ENCODE results near the gene FCN3. TPM values are rescaled to one million over a fixed set of nuclear protein-coding genes. Genes with fewer than 3 reads are reported as not detected.

The FCN3 gene
- total RNA-seq, 1 experiment from 2014 or later = 0.22 TPM

GRCh38 chr1:27414091-27414490, 39.5 kb upstream of the FCN3 start:
- H3K4me1 ChIP-seq (ENCODE audit: insufficient read depth, low read length) = 0 out of 2 replicates have a peak, but pooled peaks cover 2% of the 10 kb centered on the region
- WGBS (ENCODE audit: extremely low coverage, insufficient read length, low lambda C conversion rate) = no CpG with 5 or more reads among the region's 1 CpG

More at GRCh38 chr1:27414091-27414490, 39.5 kb upstream of the FCN3 start:
- Histone ChIP-seq H3K4ac (ENCODE audit: low read depth, low read length) (no peak overlapping the region), H2BK20ac (ENCODE audit: low read depth, low read length, poor library complexity, severe bottlenecking) (no peak overlapping the region), H3K4me2 (ENCODE audit: insufficient read depth, insufficient read length, low read length) (no peak overlapping the region), H2AK5ac (ENCODE audit: insufficient read length, low read length) (no peak overlapping the region), H3K79me2 (ENCODE audit: insufficient read depth, low read length) (no peaks in the 10 kb centered on the region), H4K5ac (ENCODE audit: insufficient read length, low read depth, low read length) (no peak overlapping the region), H3T11ph (ENCODE audit: low read length) (no peak overlapping the region), H3K27ac (ENCODE audit: insufficient read length, low read depth, low read length) (no peak overlapping the region), H3K56ac (ENCODE audit: insufficient read length, low read depth, low read length) (no peak overlapping the region), H3K18ac (ENCODE audit: insufficient read length, low read depth, low read length) (no peak overlapping the region), H4K8ac (replicated peaks; ENCODE audit: insufficient read length, low read depth, low read length) (no peak overlapping the region), H3K27me3 (ENCODE audit: insufficient read depth, low read length) (no peaks in the 10 kb centered on the region), H4K91ac (ENCODE audit: insufficient read length, low read depth, low read length) (no peak overlapping the region), H3K9ac (ENCODE audit: extremely low read depth, insufficient read length, low read length) (no peak overlapping the region), H3K14ac (ENCODE audit: insufficient read depth, low read length) (no peak overlapping the region), H4K20me1 (ENCODE audit: control insufficient read depth, insufficient read depth, insufficient read length) (no peaks in the 10 kb centered on the region), H2BK15ac (ENCODE audit: low read depth, low read length) (no peak overlapping the region), H3K23me2 (ENCODE audit: insufficient read length, low read depth, low read length, poor library complexity, severe bottlenecking) (no peaks in the 10 kb centered on the region), H3K79me1 (ENCODE audit: insufficient read depth, low read depth, low read length, poor library complexity, severe bottlenecking) (no peaks in the 10 kb centered on the region), H2BK5ac (ENCODE audit: insufficient read length, low read length) (no peak overlapping the region), H2BK120ac (ENCODE audit: low read depth, low read length, poor library complexity, severe bottlenecking) (no peak overlapping the region), H2AFZ (ENCODE audit: low read length) (no peak overlapping the region), H3K9me3 (ENCODE audit: control insufficient read depth, low read depth, low read length) (no peaks in the 10 kb centered on the region), H3K23ac (ENCODE audit: insufficient read length, low read depth, low read length) (no peak overlapping the region), H2BK12ac (ENCODE audit: insufficient read length, low read depth, low read length) (no peak overlapping the region)
- peaks cover 42 to 77% (median 76%) of the 10 kb centered on the region in 3 experiments; a peak in 6 of 7 replicates for H3K36me3 Mint-ChIP-seq (ENCODE audit: insufficient read depth in 1 of 3, low read depth in 3 of 3)
- H3K27ac Mint-ChIP-seq = no peak overlapping the region; a peak in 1 of 7 replicates
- H3K27me3 Mint-ChIP-seq (ENCODE audit: low read depth) = no peaks in the 10 kb centered on the region
- TF ChIP-seq CTCF (conservative IDR thresholded peaks at IDR 0.05) = no peak
- DNase-seq = no peak
- H3K4me3 Mint-ChIP-seq = no peak overlapping the region
- peaks cover 11 to 12% of the 10 kb centered on the region in 2 experiments for H3K4me1 Mint-ChIP-seq
- no peaks in the 10 kb centered on the region for H3K9me3 Mint-ChIP-seq

All from H9 (cell line).